Ovary (tissue), 3 donors: ENCODE measurements around the gene FRY.

ENCODE experiments used
- EP300 ChIP-seq: sonication (generic); formaldehyde crosslinking; IDR thresholded peaks from one replicate; pipeline ENCODE4 v1.6.1; 2017; ENCODE audit warnings: antibody characterized with exemption
- POLR2A ChIP-seq: fragments of 450-650 bp; IDR thresholded peaks from one replicate; pipeline ENCODE4 v1.6.1; 2017; ENCODE audit warnings: antibody characterized with exemption, mild to moderate bottlenecking, moderate library complexity
- TF ChIP-seq, protein P1 (sequence below), 3 donors: fragments of 450-650 bp in 2 of 3; fragments of 200-600 bp in 1 of 3; IDR thresholded peaks; one replicate each; pipeline versions ENCODE4 v1.5.1 to v1.8.0; 2016 to 2022; ENCODE audit warnings: antibody characterized with exemption in 3 of 3, mild to moderate bottlenecking in 1 of 3
- donor health status: DM: no; HTN: no; CAD: no.

DNA sequence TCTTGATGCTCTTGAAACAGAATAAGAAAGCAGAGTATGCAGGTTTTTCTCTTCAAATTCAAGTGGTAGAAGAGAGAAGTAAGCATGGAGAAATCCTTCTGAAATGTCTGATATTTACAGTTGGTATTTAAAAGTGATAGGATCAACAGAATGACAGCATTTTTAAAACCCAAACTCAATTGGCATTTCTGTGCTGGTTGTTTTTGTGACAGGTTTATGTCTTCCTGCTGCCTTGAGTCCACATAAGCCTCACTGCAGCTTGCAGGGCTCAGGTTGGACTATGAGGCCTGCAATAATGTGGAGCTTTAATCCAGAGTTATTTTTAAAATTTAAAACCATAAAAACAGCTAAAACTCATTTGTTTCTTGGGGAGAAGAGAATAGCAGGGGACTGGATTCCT lies 178.5 kb downstream of the FRY start:
- TF ChIP-seq, protein P1, sequence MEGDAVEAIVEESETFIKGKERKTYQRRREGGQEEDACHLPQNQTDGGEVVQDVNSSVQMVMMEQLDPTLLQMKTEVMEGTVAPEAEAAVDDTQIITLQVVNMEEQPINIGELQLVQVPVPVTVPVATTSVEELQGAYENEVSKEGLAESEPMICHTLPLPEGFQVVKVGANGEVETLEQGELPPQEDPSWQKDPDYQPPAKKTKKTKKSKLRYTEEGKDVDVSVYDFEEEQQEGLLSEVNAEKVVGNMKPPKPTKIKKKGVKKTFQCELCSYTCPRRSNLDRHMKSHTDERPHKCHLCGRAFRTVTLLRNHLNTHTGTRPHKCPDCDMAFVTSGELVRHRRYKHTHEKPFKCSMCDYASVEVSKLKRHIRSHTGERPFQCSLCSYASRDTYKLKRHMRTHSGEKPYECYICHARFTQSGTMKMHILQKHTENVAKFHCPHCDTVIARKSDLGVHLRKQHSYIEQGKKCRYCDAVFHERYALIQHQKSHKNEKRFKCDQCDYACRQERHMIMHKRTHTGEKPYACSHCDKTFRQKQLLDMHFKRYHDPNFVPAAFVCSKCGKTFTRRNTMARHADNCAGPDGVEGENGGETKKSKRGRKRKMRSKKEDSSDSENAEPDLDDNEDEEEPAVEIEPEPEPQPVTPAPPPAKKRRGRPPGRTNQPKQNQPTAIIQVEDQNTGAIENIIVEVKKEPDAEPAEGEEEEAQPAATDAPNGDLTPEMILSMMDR (IDR thresholded peaks at IDR 0.05) = no peak
- TF ChIP-seq POLR2A = no peak
- no peak for TF ChIP-seq EP300
